IMR-90 (cell line): ENCODE results near the gene INPP5A. TPM values are rescaled to one million over a fixed set of nuclear protein-coding genes. Genes with fewer than 3 reads are reported as not detected.
A peak's percentile ranks its signal among the peaks of the same experiment; 100 is the strongest.

Experiments
- ATAC-seq: fragments of 200-7000 bp; cut with Tn5 transposase; 2 replicates; pipeline ENCODE4 v1.9.1; 2020; ENCODE audit warnings: low read depth, mild to moderate bottlenecking, moderate library complexity
- BruUV-seq: library from RNA; stranded (reverse); fragments of 400-500 nt; replicated peaks from 2 replicates; lab custom pipeline; 2021; lab: Mats Ljungman, UMichigan
- CTCF ChIA-PET: fragments of 300-600 bp; formaldehyde crosslinking; extraction: SDS; loops from one replicate; lab custom pipeline; 2021; ENCODE audit warnings: antibody characterized with exemption; lab: Yijun Ruan, JAX
- POLR2A ChIA-PET: fragments of 300-600 bp; sonication (Branson Sonifier 250); formaldehyde crosslinking; loops from one replicate; lab custom pipeline; 2022; ENCODE audit warnings: antibody characterized with exemption; ENCODE audit not compliant: unreplicated experiment; lab: Charles Lee
- DNase-seq: peaks from one replicate; pipeline ENCODE4 v3.0.0; 2013
- H2AFZ ChIP-seq: replicated peaks from 2 replicates; pipeline ENCODE3; 2013; ENCODE audit warnings: low read length, mild to moderate bottlenecking; ENCODE audit not compliant: poor library complexity
- H2AK5ac ChIP-seq: 2 replicates; pipeline ENCODE4 v1.6.1; 2013; ENCODE audit warnings: low read depth, low read length, inconsistent platforms
- H2AK9ac ChIP-seq: replicated peaks from 2 replicates; pipeline ENCODE3; 2013; ENCODE audit warnings: mild to moderate bottlenecking, low read depth, low read length, moderate library complexity; ENCODE audit not compliant: poor library complexity
- H2BK120ac ChIP-seq: 2 replicates; pipeline ENCODE4 v1.6.1; 2013; ENCODE audit warnings: low read depth, low read length, inconsistent platforms
- H2BK15ac ChIP-seq: 3 replicates; pipeline ENCODE4 v1.6.1; 2013; ENCODE audit warnings: low read depth, low read length, inconsistent platforms
- H2BK20ac ChIP-seq: 2 replicates; pipeline ENCODE4 v1.6.1; 2013; ENCODE audit warnings: low read depth, mild to moderate bottlenecking, inconsistent platforms, low read length, moderate library complexity
- H2BK5ac ChIP-seq: 2 replicates; pipeline ENCODE4 v1.6.1; 2013; ENCODE audit warnings: mild to moderate bottlenecking, low read depth, low read length, inconsistent platforms; ENCODE audit not compliant: poor library complexity, severe bottlenecking
- H3K14ac ChIP-seq: replicated peaks from 2 replicates; pipeline ENCODE4 v1.6.1; 2013; ENCODE audit warnings: low read depth, low read length, inconsistent platforms
- H3K18ac ChIP-seq: 2 replicates; pipeline ENCODE4 v1.6.1; 2013; ENCODE audit warnings: low read depth, low read length, control low read depth
- H3K23ac ChIP-seq: 2 replicates; pipeline ENCODE4 v1.6.1; 2013; ENCODE audit warnings: low read depth, low read length, inconsistent platforms
- H3K27ac ChIP-seq: 2 replicates; pipeline ENCODE4 v1.5.1; 2013; ENCODE audit warnings: mild to moderate bottlenecking, control low read depth, low read length; ENCODE audit not compliant: insufficient read depth
- H3K27me3 ChIP-seq: 2 replicates; pipeline ENCODE4 v1.6.1; 2013; ENCODE audit warnings: low read length; ENCODE audit not compliant: control insufficient read depth, insufficient read depth
- H3K36me3 ChIP-seq: 2 replicates; pipeline ENCODE4 v1.6.1; 2013; ENCODE audit warnings: low read length, mixed read lengths; ENCODE audit not compliant: control insufficient read depth, insufficient read depth
- H3K4ac ChIP-seq: 2 replicates; pipeline ENCODE4 v1.6.1; 2013; ENCODE audit warnings: low read depth, low read length, inconsistent platforms
- H3K4me1 ChIP-seq: 2 replicates; pipeline ENCODE4 v1.6.1; 2013; ENCODE audit warnings: low read length, mixed read lengths; ENCODE audit not compliant: control insufficient read depth, insufficient read depth
- H3K4me2 ChIP-seq: 2 replicates; pipeline ENCODE4 v1.6.1; 2013; ENCODE audit warnings: low read depth, mild to moderate bottlenecking, control low read depth, low read length, moderate library complexity
- H3K4me3 ChIP-seq: 2 replicates; pipeline ENCODE4 v1.5.1; 2013; ENCODE audit warnings: low read depth, mild to moderate bottlenecking, control low read depth, low read length, moderate library complexity; ENCODE audit not compliant: insufficient read depth
- H3K56ac ChIP-seq: 2 replicates; pipeline ENCODE4 v1.6.1; 2013; ENCODE audit warnings: low read length, inconsistent platforms; ENCODE audit not compliant: insufficient read depth; ENCODE audit errors: extremely low read depth
- H3K79me1 ChIP-seq, 2 experiments: 2 replicates each; pipeline ENCODE4 v1.6.1; 2013; ENCODE audit warnings: low read length in 2 of 2, inconsistent platforms in 1 of 2, low read depth in 1 of 2
- H3K9ac ChIP-seq: 2 replicates; pipeline ENCODE4 v1.6.1; 2013; ENCODE audit warnings: low read depth, low read length, control low read depth
- H3K9me1 ChIP-seq: 2 replicates; pipeline ENCODE4 v1.6.1; 2013; ENCODE audit warnings: low read length, inconsistent platforms; ENCODE audit not compliant: insufficient read depth
- H3K9me3 ChIP-seq: 2 replicates; pipeline ENCODE4 v1.6.1; 2013; ENCODE audit warnings: low read length; ENCODE audit not compliant: control insufficient read depth, insufficient read depth
- H4K20me1 ChIP-seq: 2 replicates; pipeline ENCODE4 v1.6.1; 2013; ENCODE audit warnings: low read length, inconsistent platforms; ENCODE audit not compliant: insufficient read depth
- H4K5ac ChIP-seq: 2 replicates; pipeline ENCODE4 v1.6.1; 2013; ENCODE audit warnings: mild to moderate bottlenecking, low read depth, low read length, control low read depth
- H4K8ac ChIP-seq, 2 experiments: 2 replicates each; pipeline ENCODE4 v1.6.1; 2013; ENCODE audit warnings: low read depth in 2 of 2, low read length in 2 of 2, control low read depth in 1 of 2, inconsistent platforms in 1 of 2
- H4K91ac ChIP-seq: 2 replicates; pipeline ENCODE4 v1.6.1; 2013; ENCODE audit warnings: low read depth, low read length, inconsistent platforms; ENCODE audit not compliant: insufficient read depth
- POLR2A ChIP-seq: IDR thresholded peaks from 2 replicates; pipeline ENCODE4 v1.6.1; 2012; ENCODE audit warnings: mild to moderate bottlenecking, low read depth, low read length
- RAD21 ChIP-seq: IDR thresholded peaks from 2 replicates; pipeline ENCODE4 v1.6.1; 2012; ENCODE audit warnings: low read length, improper control_type of control experiment
- WGBS, 2 experiments: methylation state at CpG; one replicate each; pipeline versions ENCODE4 v1.1.5 to v1.1.7; 2013; ENCODE audit warnings: missing lambda C conversion rate in 2 of 2; ENCODE audit not compliant: insufficient read length in 1 of 2; ENCODE audit errors: extremely low coverage in 2 of 2; 5-methylcytosine and 5-hydroxymethylcytosine counted together
- dilution Hi-C: fragments of 300-500 bp; cut with HindIII; formaldehyde crosslinking; loops from one replicate; pipeline ENCODE4 v1.14.3; 2018; ENCODE audit warnings: low sequenced_read_pairs; ENCODE audit not compliant: unreplicated experiment
- in situ Hi-C: fragments of 300-500 bp; cut with MboI; formaldehyde crosslinking; loops from 3 replicates; pipeline ENCODE4 v1.14.3; 2019; ENCODE audit warnings: low sequenced_read_pairs, inconsistent platforms, mixed read lengths
- intact Hi-C: fragments of 100-400 bp; cut with micrococcal nuclease; formaldehyde crosslinking; loops from 2 replicates; pipeline ENCODE4 v1.10.0; 2022
- polyA plus RNA-seq, 3 experiments: library from polyadenylated mRNA; depleted of rRNA; stranded (reverse); fragments of >200 nt; gene quantifications; 2 replicates each; pipeline ENCODE4 v1.2.3, GENCODE V29; 2012; ENCODE audit warnings: low replicate concordance in 1 of 3
- total RNA-seq: library from RNA; depleted of rRNA; stranded (reverse); fragments of >200 nt; gene quantifications from 2 replicates; pipeline ENCODE4 v1.2.3, GENCODE V29; 2012
- TF ChIP-seq, protein P1 (sequence below): conservative IDR thresholded peaks from 2 replicates; pipeline ENCODE4 v1.5.1; 2012; ENCODE audit warnings: mild to moderate bottlenecking, low read depth, low read length, improper control_type of control experiment

INPP5A gene
- total and polyA plus RNA-seq, 2 of the 4 experiments (the other 2 are of a cell fraction) = 21.4 to 36.7 TPM

DNA sequence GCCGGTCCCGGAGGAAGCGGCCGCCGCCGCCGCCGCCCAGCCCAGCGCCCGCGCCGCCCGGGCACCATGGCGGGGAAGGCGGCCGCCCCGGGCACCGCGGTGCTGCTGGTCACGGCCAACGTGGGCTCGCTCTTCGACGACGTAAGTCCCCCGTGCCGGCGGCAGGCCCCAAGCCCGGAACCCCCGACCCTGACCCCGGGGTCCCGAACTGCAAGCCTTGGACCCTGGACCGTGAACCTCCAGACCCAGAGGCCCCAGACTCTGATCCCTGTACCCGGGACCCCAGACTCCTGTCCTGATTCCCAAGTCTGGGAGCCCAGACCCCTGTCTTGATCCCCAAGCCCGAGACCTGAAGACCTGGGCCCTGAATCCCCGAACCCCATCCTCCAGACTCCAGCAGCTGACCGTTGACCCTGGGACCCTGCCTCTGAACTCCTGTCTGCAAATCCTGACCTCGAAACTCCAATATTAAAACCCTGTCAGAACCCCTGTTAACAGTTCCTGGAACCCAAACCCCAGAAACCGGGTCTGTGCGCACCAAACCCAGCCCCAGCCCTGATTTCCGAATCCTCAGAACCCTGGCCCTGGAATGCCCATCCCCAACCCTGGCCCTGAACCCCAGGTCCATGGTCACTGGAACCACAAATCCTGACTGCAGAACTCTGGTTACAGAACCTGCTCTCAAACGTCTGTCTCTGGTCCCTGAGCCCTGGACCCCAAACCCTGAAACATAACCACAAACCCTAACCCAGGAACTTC lies 623 bp downstream of the INPP5A start:
- peak overlapping the region; percentile 80 for H3K14ac ChIP-seq
- in situ Hi-C loops = no loop called here
- peak overlapping the region; percentile 82 for H2AK5ac ChIP-seq
- no TSS peak for BruUV-seq
- H3K79me1 ChIP-seq = peaks cover 25 to 87% of the 10 kb centered on the region in 2 experiments
- peak; percentile 1; the same call in 1 of the 2 replicates for ATAC-seq
- no peaks in the 10 kb centered on the region for H3K27me3 ChIP-seq
- H4K91ac ChIP-seq = peak overlapping the region; percentile 19; the same call in 1 of the 2 replicates
- no peaks in the 10 kb centered on the region for H3K36me3 ChIP-seq
- peak overlapping the region; percentile 19 for H3K4ac ChIP-seq
- H3K4me3 ChIP-seq = peak overlapping the region; percentile 64
- dilution Hi-C loops = no loop called here
- 9% methylated on average over 35 of the region's 42 CpGs; no CpG with 5 or more reads in 1 of the 2 experiments for WGBS, 2 experiments
- H4K20me1 ChIP-seq = peaks cover 49% of the 10 kb centered on the region
- H2BK120ac ChIP-seq = peak overlapping the region; percentile 32; the same call in 1 of the 2 replicates
- no peaks in the 10 kb centered on the region for H3K9me3 ChIP-seq
- H4K8ac ChIP-seq = peak overlapping the region in 1 of 2 experiments; percentile 1; a peak in 1 of 4 replicates
- H2BK20ac ChIP-seq = no peak overlapping the region
- H3K56ac ChIP-seq = no peak overlapping the region
- H3K4me2 ChIP-seq = peak overlapping the region; percentile 95
- peak overlapping the region; percentile 55 for H3K27ac ChIP-seq
- intact Hi-C loops = loop anchor here (5.0 kb wide), 1 partner anchor 39 kb away; no protein-coding TSS in a partner anchor
- peak overlapping the region; percentile 90 for H3K23ac ChIP-seq
- peak overlapping the region; percentile 94 for H2AK9ac ChIP-seq
- peaks cover 25% of the 10 kb centered on the region for H3K4me1 ChIP-seq
- ChIA-PET POLR2A (no interaction called here), CTCF (no interaction called here)
- H3K9me1 ChIP-seq = peaks cover 21% of the 10 kb centered on the region
- H2BK5ac ChIP-seq = no peak overlapping the region
- no peak overlapping the region for H3K18ac ChIP-seq
- DNase-seq = no peak
- peak overlapping the region; percentile 83 for H2AFZ ChIP-seq
- H2BK15ac ChIP-seq = no peak overlapping the region
- TF ChIP-seq POLR2A = no peak
- TF ChIP-seq, protein P1, sequence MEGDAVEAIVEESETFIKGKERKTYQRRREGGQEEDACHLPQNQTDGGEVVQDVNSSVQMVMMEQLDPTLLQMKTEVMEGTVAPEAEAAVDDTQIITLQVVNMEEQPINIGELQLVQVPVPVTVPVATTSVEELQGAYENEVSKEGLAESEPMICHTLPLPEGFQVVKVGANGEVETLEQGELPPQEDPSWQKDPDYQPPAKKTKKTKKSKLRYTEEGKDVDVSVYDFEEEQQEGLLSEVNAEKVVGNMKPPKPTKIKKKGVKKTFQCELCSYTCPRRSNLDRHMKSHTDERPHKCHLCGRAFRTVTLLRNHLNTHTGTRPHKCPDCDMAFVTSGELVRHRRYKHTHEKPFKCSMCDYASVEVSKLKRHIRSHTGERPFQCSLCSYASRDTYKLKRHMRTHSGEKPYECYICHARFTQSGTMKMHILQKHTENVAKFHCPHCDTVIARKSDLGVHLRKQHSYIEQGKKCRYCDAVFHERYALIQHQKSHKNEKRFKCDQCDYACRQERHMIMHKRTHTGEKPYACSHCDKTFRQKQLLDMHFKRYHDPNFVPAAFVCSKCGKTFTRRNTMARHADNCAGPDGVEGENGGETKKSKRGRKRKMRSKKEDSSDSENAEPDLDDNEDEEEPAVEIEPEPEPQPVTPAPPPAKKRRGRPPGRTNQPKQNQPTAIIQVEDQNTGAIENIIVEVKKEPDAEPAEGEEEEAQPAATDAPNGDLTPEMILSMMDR = no peak
- TF ChIP-seq RAD21 = no peak
- H3K9ac ChIP-seq = peak overlapping the region; percentile 80
- no peak overlapping the region for H4K5ac ChIP-seq
